Measurements from ENCODE around the gene PCDH15. TPM values are rescaled to one million over a fixed set of nuclear protein-coding genes. Genes with fewer than 3 reads are reported as not detected.

PCDH15 gene
- total and polyA plus RNA-seq, 9 of the 15 experiments (the other 6 are each of a cell fraction or from before 2014, with no cell fraction given) = not detected

DNA sequence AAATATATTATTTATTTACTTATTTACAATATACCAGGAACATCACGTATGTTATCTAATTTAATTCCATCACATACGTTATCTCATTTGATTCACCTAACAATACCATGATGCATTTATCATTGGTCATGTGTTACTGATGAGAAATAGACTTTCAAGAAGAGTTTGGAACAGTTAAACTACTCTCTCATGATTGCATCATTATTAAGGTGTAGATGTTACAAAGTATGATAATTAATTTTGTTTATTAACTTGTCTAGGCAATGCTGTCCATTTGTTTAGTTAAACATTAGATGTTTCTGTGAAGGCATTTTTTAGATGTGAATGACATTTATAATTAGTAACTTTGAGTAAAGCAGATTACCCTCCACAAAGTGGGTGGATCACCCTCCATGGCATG, 32.0 kb upstream of the PCDH15 start:
- intact Hi-C loops (cut with micrococcal nuclease) = no loop called here

DNA sequence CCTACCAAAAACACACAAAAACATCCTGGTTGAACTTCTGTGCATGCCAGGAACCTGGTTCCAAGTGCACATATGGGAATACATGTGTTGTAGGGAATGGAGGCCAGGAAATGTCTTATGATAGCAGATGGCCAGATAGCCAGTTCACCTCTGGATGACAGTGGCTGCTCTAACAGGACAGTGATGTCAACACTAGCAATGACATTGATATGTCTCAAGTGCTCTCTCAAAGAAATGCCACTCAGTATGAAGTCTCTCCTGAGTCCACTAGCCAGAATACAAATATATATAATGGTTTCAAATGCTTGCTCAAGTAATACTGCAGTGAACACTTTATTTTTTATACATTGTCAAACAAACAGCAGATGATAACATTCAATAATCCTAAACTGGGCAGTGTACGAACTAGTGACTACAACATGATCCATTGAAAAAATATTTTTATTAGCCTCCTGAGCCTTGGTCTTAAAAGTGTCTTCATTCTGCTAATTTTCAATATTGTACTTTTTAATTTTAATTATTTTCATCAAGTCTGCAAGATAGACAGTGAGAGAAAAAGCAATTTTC, 26.0 kb upstream of the PCDH15 start:
- 0% methylated on average over 1 of the region's 1 CpG for WGBS (ENCODE audit: insufficient coverage, low coverage, missing lambda C conversion rate)
- DNase-seq (ENCODE audit: extremely low read depth in 1 of 4, low spot score in 3 of 4) (no peak), ATAC-seq (no peak)
- TF ChIP-seq PPARD (CRISPR knock-in tag; IDR thresholded peaks at IDR 0.05) (no peak), NFE2 (IDR thresholded peaks at IDR 0.05; ENCODE audit: low read depth) (no peak), PCBP2 (IDR thresholded peaks at IDR 0.05; ENCODE audit: low read depth, low read length, poor library complexity, severe bottlenecking) (no peak)
- TF ChIP-seq, protein P1, sequence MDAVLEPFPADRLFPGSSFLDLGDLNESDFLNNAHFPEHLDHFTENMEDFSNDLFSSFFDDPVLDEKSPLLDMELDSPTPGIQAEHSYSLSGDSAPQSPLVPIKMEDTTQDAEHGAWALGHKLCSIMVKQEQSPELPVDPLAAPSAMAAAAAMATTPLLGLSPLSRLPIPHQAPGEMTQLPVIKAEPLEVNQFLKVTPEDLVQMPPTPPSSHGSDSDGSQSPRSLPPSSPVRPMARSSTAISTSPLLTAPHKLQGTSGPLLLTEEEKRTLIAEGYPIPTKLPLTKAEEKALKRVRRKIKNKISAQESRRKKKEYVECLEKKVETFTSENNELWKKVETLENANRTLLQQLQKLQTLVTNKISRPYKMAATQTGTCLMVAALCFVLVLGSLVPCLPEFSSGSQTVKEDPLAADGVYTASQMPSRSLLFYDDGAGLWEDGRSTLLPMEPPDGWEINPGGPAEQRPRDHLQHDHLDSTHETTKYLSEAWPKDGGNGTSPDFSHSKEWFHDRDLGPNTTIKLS (IDR thresholded peaks at IDR 0.05; ENCODE audit: borderline replicate concordance, low read depth) = no peak
- TF ChIP-seq, protein P2, sequence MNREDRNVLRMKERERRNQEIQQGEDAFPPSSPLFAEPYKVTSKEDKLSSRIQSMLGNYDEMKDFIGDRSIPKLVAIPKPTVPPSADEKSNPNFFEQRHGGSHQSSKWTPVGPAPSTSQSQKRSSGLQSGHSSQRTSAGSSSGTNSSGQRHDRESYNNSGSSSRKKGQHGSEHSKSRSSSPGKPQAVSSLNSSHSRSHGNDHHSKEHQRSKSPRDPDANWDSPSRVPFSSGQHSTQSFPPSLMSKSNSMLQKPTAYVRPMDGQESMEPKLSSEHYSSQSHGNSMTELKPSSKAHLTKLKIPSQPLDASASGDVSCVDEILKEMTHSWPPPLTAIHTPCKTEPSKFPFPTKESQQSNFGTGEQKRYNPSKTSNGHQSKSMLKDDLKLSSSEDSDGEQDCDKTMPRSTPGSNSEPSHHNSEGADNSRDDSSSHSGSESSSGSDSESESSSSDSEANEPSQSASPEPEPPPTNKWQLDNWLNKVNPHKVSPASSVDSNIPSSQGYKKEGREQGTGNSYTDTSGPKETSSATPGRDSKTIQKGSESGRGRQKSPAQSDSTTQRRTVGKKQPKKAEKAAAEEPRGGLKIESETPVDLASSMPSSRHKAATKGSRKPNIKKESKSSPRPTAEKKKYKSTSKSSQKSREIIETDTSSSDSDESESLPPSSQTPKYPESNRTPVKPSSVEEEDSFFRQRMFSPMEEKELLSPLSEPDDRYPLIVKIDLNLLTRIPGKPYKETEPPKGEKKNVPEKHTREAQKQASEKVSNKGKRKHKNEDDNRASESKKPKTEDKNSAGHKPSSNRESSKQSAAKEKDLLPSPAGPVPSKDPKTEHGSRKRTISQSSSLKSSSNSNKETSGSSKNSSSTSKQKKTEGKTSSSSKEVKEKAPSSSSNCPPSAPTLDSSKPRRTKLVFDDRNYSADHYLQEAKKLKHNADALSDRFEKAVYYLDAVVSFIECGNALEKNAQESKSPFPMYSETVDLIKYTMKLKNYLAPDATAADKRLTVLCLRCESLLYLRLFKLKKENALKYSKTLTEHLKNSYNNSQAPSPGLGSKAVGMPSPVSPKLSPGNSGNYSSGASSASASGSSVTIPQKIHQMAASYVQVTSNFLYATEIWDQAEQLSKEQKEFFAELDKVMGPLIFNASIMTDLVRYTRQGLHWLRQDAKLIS (CRISPR knock-in tag; IDR thresholded peaks at IDR 0.05) = no peak

More for the DNA sequence above, 32.0 kb upstream of the PCDH15 start:
- WGBS (ENCODE audit: insufficient coverage, low coverage, missing lambda C conversion rate) = 0% methylated on average over 2 of the region's 2 CpGs
- no peak overlapping the region for H2AFZ ChIP-seq (ENCODE audit: low read depth, low read length)
- TF ChIP-seq CEBPG (CRISPR knock-in tag; IDR thresholded peaks at IDR 0.05) (no peak), CEBPG (tag; conservative IDR thresholded peaks at IDR 0.05 in 1 of 2, IDR thresholded peaks at IDR 0.05 in 1 of 2) (peak in 1 of 2 experiments; percentile 58; a peak in 2 of 4 replicates), ZBTB7A (IDR thresholded peaks at IDR 0.05; ENCODE audit: borderline replicate concordance, control insufficient read depth, low read depth, low read length) (no peak), ZFP1 (CRISPR knock-in tag; IDR thresholded peaks at IDR 0.05) (no peak)
- TF ChIP-seq, protein P3, sequence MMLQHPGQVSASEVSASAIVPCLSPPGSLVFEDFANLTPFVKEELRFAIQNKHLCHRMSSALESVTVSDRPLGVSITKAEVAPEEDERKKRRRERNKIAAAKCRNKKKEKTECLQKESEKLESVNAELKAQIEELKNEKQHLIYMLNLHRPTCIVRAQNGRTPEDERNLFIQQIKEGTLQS (IDR thresholded peaks at IDR 0.05) = peak; percentile 29; the same call in 1 of the 2 replicates
- TF ChIP-seq, protein P3 (CRISPR knock-in tag; conservative IDR thresholded peaks at IDR 0.05) = no peak
- ChIA-PET POLR2A (no interaction called here), CTCF (ENCODE audit: low intra/inter-chr PET ratio) (no interaction called here)
- H3K4me2 ChIP-seq (ENCODE audit: insufficient read depth, low read length) = no peak overlapping the region
- BruUV-seq (replicated peaks) = no TSS peak
- no peak overlapping the region for H3K9ac ChIP-seq (ENCODE audit: insufficient read depth in 1 of 2, low read depth in 2 of 2, low read length in 2 of 2)
- peaks cover 3% of the 10 kb centered on the region for H3K9me3 ChIP-seq (replicated peaks; ENCODE audit: control insufficient read depth, insufficient read depth, low read depth, low read length)
- in situ Hi-C loops (cut with MboI) = no loop called here
- no peak overlapping the region for H3K27ac ChIP-seq (ENCODE audit: extremely low read depth, low read depth, low read length)
- FAIRE-seq (no peak), DNase-seq (ENCODE audit: extremely low read depth in 1 of 4, low spot score in 3 of 4) (no peak), ATAC-seq (no peak)
- H3K27me3 ChIP-seq (ENCODE audit: control insufficient read depth in 2 of 2, insufficient read depth in 2 of 2, low read length in 2 of 2) = no peaks in the 10 kb centered on the region
- no peaks in the 10 kb centered on the region for H3K4me1 ChIP-seq (replicated peaks in 1 of 2; ENCODE audit: control insufficient read depth in 2 of 2, insufficient read depth in 2 of 2, low read length in 2 of 2)
- no peaks in the 10 kb centered on the region for H3K79me2 ChIP-seq (ENCODE audit: control insufficient read depth, insufficient read depth, low read length)
- no peaks in the 10 kb centered on the region for H3K9me1 ChIP-seq (ENCODE audit: control insufficient read depth, insufficient read depth, low read length)
- H3K36me3 ChIP-seq (ENCODE audit: control insufficient read depth, insufficient read depth, low read length) = no peaks in the 10 kb centered on the region
- H3K4me3 ChIP-seq = no peak overlapping the region
- no peaks in the 10 kb centered on the region for H4K20me1 ChIP-seq (replicated peaks; ENCODE audit: control insufficient read depth, insufficient read depth, low read length)

More for the DNA sequence above, 26.0 kb upstream of the PCDH15 start:
- Histone ChIP-seq H3K9ac (ENCODE audit: insufficient read depth in 1 of 2, low read depth in 2 of 2, low read length in 2 of 2) (no peak overlapping the region), H3K4me3 (no peak overlapping the region), H2AFZ (ENCODE audit: low read depth, low read length) (no peak overlapping the region), H3K4me2 (ENCODE audit: insufficient read depth, low read length) (no peak overlapping the region), H3K79me2 (ENCODE audit: control insufficient read depth, insufficient read depth, low read length) (no peaks in the 10 kb centered on the region), H3K27me3 (ENCODE audit: control insufficient read depth in 2 of 2, insufficient read depth in 2 of 2, low read length in 2 of 2) (no peaks in the 10 kb centered on the region), H3K4me1 (replicated peaks in 1 of 2; ENCODE audit: control insufficient read depth in 2 of 2, insufficient read depth in 2 of 2, low read length in 2 of 2) (no peaks in the 10 kb centered on the region), H3K9me1 (ENCODE audit: control insufficient read depth, insufficient read depth, low read length) (no peaks in the 10 kb centered on the region), H3K9me3 (replicated peaks; ENCODE audit: control insufficient read depth, insufficient read depth, low read depth, low read length) (no peaks in the 10 kb centered on the region; the same call in 1 of the 2 replicates), H3K27ac (ENCODE audit: extremely low read depth, low read depth, low read length) (no peak overlapping the region), H3K36me3 (ENCODE audit: control insufficient read depth, insufficient read depth, low read length) (no peaks in the 10 kb centered on the region), H4K20me1 (replicated peaks; ENCODE audit: control insufficient read depth, insufficient read depth, low read length) (no peaks in the 10 kb centered on the region)
- CTCF ChIA-PET (ENCODE audit: low intra/inter-chr PET ratio) = no interaction called here
- no peak for FAIRE-seq
- in situ Hi-C loops (cut with MboI) (no loop called here), intact Hi-C loops (cut with micrococcal nuclease) (no loop called here)
- POLR2A ChIA-PET = no interaction called here
- BruUV-seq (replicated peaks) = no TSS peak

All from K562 (cell line).